Glutamatergic neuron (in vitro differentiated cells): ENCODE results near the gene SPACA7. TPM values are rescaled to one million over a fixed set of nuclear protein-coding genes. Genes with fewer than 3 reads are reported as not detected.
"Not testable (repeated sequence)": the region's sequence is repeated elsewhere in the genome, so short reads cannot be mapped to it uniquely, and the experiment has no call there.

Source experiments
- DNase-seq: peaks from one replicate; pipeline ENCODE4 v3.0.0; 2022
- H3K27ac Mint-ChIP-seq: one replicate; pipeline ENCODE4 v1.8.0; 2020; ENCODE audit warnings: mild to moderate bottlenecking, mixed read lengths, inconsistent platforms; ENCODE audit not compliant: unreplicated experiment
- H3K27me3 Mint-ChIP-seq: one replicate; pipeline ENCODE4 v1.8.0; 2020; ENCODE audit warnings: mild to moderate bottlenecking, moderate library complexity, mixed read lengths, inconsistent platforms; ENCODE audit not compliant: unreplicated experiment
- H3K36me3 Mint-ChIP-seq: one replicate; pipeline ENCODE4 v1.8.0; 2020; ENCODE audit warnings: mild to moderate bottlenecking, mixed read lengths, inconsistent platforms; ENCODE audit not compliant: unreplicated experiment
- H3K4me1 Mint-ChIP-seq: one replicate; pipeline ENCODE4 v1.8.0; 2020; ENCODE audit warnings: mild to moderate bottlenecking, low read depth, mixed read lengths, inconsistent platforms; ENCODE audit not compliant: unreplicated experiment
- H3K4me3 Mint-ChIP-seq: one replicate; pipeline ENCODE4 v1.8.0; 2020; ENCODE audit warnings: mild to moderate bottlenecking, mixed read lengths, inconsistent platforms; ENCODE audit not compliant: unreplicated experiment
- H3K9me3 Mint-ChIP-seq: one replicate; pipeline ENCODE4 v1.8.0; 2020; ENCODE audit warnings: mild to moderate bottlenecking, moderate library complexity, mixed read lengths, inconsistent platforms; ENCODE audit not compliant: unreplicated experiment
- total RNA-seq: library from RNA; stranded (reverse); fragmentation: NEBNext Ultra II Directional; extraction: Animal tissue kit (Norgen Biotek cat#: 25700); gene quantifications from one replicate; pipeline ENCODE4 v1.2.1, GENCODE V29; 2021; ENCODE audit not compliant: unreplicated experiment
- TF ChIP-seq, protein P1 (sequence below): fragments of 200-600 bp; sonication (generic); IDR thresholded peaks from one replicate; pipeline ENCODE4 v1.5.0; 2021; ENCODE audit not compliant: partially characterized antibody, unreplicated experiment

Gene SPACA7
- total RNA-seq, 1 donor from 2014 or later = not detected

DNA sequence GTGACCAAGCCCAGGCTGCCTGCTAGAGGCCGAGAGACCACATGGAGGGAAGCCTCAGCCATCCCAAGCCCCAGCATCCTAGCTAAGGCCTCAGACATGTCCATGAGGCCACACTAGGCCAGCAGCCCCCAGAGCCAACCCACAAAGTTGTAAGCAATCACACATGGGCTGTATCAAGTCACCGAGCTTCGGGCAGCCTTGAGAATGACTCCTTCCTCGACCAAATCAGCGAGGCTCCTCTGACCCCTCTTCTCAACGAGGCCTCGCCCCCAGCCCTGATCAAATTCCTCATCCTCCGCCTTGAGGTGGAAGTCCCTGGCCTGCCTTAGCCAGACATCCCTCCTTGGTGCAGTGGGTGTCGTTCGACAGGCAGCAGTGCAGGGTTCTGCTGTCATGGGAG lies 1.9 kb upstream of the SPACA7 start:
- Mint-ChIP-seq H3K4me3 (no peak overlapping the region), H3K27ac (no peak overlapping the region), H3K36me3 (peaks cover 16% of the 10 kb centered on the region), H3K9me3 (no peaks in the 10 kb centered on the region), H3K4me1 (no peaks in the 10 kb centered on the region), H3K27me3 (no peaks in the 10 kb centered on the region)
- no peak for DNase-seq
- TF ChIP-seq, protein P1, sequence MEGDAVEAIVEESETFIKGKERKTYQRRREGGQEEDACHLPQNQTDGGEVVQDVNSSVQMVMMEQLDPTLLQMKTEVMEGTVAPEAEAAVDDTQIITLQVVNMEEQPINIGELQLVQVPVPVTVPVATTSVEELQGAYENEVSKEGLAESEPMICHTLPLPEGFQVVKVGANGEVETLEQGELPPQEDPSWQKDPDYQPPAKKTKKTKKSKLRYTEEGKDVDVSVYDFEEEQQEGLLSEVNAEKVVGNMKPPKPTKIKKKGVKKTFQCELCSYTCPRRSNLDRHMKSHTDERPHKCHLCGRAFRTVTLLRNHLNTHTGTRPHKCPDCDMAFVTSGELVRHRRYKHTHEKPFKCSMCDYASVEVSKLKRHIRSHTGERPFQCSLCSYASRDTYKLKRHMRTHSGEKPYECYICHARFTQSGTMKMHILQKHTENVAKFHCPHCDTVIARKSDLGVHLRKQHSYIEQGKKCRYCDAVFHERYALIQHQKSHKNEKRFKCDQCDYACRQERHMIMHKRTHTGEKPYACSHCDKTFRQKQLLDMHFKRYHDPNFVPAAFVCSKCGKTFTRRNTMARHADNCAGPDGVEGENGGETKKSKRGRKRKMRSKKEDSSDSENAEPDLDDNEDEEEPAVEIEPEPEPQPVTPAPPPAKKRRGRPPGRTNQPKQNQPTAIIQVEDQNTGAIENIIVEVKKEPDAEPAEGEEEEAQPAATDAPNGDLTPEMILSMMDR = no peak

DNA sequence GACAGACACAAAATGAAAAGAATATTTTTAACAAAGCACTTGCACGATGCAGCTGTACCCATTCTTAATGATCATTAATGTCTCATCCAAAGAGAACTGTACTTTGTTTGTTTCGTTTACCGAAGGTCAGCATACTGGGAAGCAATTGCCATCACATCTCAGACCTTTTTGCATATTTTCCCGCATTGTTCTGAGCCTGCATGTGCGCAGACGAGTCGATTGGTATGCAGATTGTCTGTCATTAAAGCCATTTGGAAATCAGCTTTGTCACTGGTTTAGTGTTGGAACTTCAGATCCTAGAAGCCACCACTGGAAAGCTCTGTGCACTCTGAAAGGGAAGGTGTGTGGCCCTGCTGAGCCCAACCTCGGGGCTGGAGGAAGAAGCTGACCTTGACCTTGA lies 15.6 kb downstream of the SPACA7 start:
- H3K9me3 Mint-ChIP-seq = peaks cover 8% of the 10 kb centered on the region
- DNase-seq = no peak
- H3K4me1 Mint-ChIP-seq = no peaks in the 10 kb centered on the region
- TF ChIP-seq, protein P1 = no peak
- H3K4me3 Mint-ChIP-seq = no peak overlapping the region
- peaks cover 12% of the 10 kb centered on the region for H3K36me3 Mint-ChIP-seq
- no peak overlapping the region for H3K27ac Mint-ChIP-seq
- no peaks in the 10 kb centered on the region for H3K27me3 Mint-ChIP-seq

DNA sequence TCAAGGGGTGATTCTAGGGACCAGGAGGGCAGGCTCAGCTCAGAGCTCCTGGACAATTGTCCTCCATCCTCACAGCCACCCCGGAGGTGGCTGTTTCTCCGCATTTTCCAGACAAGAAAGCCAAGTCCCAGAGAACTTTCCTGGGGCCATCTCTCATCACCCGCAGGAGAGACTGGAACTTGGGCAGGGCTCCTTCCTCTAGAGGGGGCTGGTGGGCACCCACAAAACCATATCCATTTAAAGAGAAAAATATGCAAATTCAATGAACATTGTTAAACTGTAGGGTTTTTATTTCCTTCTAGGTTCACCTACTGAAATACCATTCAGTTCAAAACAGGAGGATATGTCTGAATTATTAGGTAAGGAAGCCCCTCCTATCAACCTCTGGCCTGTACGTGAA lies 16.6 kb downstream of the SPACA7 start:
- Mint-ChIP-seq H3K4me1 (no peaks in the 10 kb centered on the region), H3K9me3 (peaks cover 7% of the 10 kb centered on the region), H3K36me3 (peaks cover 12% of the 10 kb centered on the region), H3K27ac (no peak overlapping the region), H3K27me3 (no peaks in the 10 kb centered on the region), H3K4me3 (no peak overlapping the region)
- DNase-seq = no peak
- TF ChIP-seq, protein P1 = no peak

DNA sequence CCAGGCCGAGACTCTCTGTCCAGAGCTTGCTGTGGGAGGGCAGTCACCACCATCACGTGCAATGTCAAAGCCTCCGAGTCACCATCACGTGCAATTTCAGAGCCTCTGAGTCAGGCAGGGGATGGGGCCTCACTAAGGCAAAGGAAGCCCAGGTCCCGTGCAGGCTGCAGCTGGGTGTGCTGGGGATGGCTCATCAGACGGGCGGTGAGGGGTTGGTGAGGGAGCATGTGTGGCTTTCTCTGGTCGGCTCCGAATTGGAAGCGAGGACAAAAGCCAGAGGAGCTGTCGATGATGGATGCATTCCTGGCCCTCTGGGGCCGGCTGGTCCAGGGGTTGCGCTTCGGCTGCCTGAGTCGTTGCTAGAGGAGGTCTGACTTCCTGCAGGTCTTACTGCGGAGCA lies 18.9 kb downstream of the SPACA7 start:
- H3K4me1 Mint-ChIP-seq, H3K27me3 Mint-ChIP-seq, H3K9me3 Mint-ChIP-seq, DNase-seq, H3K4me3 Mint-ChIP-seq, H3K27ac Mint-ChIP-seq: not testable (repeated sequence)
- H3K36me3 Mint-ChIP-seq = peaks cover 12% of the 10 kb centered on the region

DNA sequence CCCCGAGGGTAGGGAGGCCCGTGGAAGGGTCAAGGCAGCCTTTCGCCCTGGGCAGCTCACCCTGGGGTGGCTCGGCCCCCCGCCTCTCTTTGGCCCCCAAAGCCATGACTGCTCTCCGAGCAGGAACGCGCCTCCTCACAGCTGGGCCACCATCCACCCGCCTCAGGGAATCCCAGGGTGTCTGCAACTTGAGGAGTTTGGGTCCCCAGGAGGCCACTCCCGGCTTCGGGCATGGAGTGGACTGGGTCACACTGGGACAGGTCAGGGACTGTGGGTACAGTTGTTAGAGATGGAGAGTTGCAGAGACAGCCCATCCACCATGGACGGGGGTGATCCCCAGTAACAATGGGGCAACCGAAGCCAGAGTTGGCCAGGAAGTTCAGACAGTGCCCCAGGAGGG lies 19.8 kb downstream of the SPACA7 start:
- not testable (repeated sequence) for H3K27ac Mint-ChIP-seq, H3K4me1 Mint-ChIP-seq, H3K36me3 Mint-ChIP-seq

DNA sequence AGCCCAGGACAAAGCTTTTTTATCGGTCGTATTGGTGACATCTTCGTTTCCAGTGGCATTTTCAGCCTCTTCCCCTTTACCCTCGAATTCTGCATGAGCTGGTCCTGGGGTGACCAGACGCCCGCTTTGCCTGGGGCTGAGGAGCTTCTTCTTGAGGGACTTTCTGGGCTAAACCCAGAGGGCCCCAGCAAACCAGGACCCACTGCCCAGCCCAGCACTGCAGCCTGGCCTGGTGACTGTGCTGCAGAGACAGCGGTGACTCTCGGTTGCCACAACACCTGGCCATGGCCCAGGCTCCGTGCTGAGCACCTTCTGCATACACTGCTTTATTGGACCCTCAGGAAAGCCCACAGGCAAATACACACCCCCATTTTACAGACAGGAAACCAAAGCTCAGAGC lies 21.0 kb downstream of the SPACA7 start:
- no peaks in the 10 kb centered on the region for H3K4me1 Mint-ChIP-seq
- H3K27me3 Mint-ChIP-seq = no peaks in the 10 kb centered on the region
- H3K27ac Mint-ChIP-seq = no peak overlapping the region
- TF ChIP-seq, protein P1 = no peak
- H3K9me3 Mint-ChIP-seq = peaks cover 2% of the 10 kb centered on the region
- H3K4me3 Mint-ChIP-seq = no peak overlapping the region
- no peaks in the 10 kb centered on the region for H3K36me3 Mint-ChIP-seq
- DNase-seq = no peak

More for the DNA sequence above, 19.8 kb downstream of the SPACA7 start:
- not testable (repeated sequence) for H3K9me3 Mint-ChIP-seq, DNase-seq, H3K4me3 Mint-ChIP-seq, H3K27me3 Mint-ChIP-seq

DNA sequence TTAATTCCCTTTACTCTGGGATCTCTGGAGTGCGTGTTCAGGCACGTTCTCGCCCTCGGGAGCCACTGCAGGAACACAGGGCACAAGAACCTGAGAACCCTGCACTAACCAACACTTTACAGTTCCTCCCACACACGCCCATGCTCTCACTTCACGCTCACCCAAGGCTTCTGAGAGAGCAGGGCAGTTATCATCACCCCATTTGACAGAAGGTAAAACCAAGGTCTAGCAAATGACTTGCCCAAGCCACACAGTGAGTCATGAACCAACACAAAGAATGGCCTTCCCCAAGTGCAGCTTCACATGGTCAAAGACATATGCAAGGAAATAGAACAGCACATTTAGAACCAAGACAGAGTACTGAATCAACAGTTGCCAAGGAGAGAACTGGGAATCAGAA lies 22.2 kb downstream of the SPACA7 start:
- not testable (repeated sequence) for H3K36me3 Mint-ChIP-seq, H3K27me3 Mint-ChIP-seq, H3K9me3 Mint-ChIP-seq, H3K4me3 Mint-ChIP-seq, H3K27ac Mint-ChIP-seq, DNase-seq, H3K4me1 Mint-ChIP-seq

DNA sequence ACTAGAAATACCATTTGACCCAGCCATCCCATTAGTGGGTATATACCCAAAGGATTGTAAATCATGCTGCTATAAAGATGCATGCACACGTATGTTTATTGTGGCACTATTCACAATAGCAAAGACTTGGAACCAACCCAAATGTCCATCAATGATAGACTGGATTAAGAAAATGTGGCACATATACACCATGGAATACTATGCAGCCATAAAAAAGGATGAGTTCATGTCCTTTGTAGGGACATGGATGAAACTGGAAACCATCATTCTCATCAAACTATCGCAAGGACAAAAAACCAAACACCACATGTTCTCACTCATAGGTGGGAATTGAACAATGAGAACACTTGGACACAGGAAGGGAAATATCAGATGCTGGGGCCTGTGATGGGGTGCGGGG lies 33.7 kb downstream of the SPACA7 start:
- not testable (repeated sequence) for H3K9me3 Mint-ChIP-seq

More for the DNA sequence above, 33.7 kb downstream of the SPACA7 start:
- DNase-seq, H3K27ac Mint-ChIP-seq, H3K4me3 Mint-ChIP-seq, H3K4me1 Mint-ChIP-seq, H3K27me3 Mint-ChIP-seq, H3K36me3 Mint-ChIP-seq: not testable (repeated sequence)
